Endothelial cell of umbilical vein (primary cell): ENCODE data around the gene IGF2R. TPM values are rescaled to one million over a fixed set of nuclear protein-coding genes. Genes with fewer than 3 reads are reported as not detected.

Experiments
- BruUV-seq: library from RNA; stranded (reverse); fragments of 400-500 nt; replicated peaks from 2 replicates; lab custom pipeline; 2021; lab: Mats Ljungman, UMichigan
- CTCF ChIA-PET: fragments of 300-600, 350-600 bp; sonication (Branson Sonifier 250); formaldehyde crosslinking; loops from one replicate; lab custom pipeline; 2021; ENCODE audit warnings: antibody characterized with exemption, inconsistent platforms; lab: Charles Lee
- POLR2A ChIA-PET: fragments of 300-600, 350-600 bp; sonication (Branson Sonifier 250); formaldehyde crosslinking; loops from one replicate; lab custom pipeline; 2021; ENCODE audit warnings: antibody characterized with exemption, inconsistent platforms; lab: Charles Lee
- DNase-seq: peaks from one replicate; pipeline ENCODE4 v3.0.0-alpha.2; 2011; ENCODE audit warnings: low read depth, low spot score
- FAIRE-seq: peaks from 2 replicates; lab custom pipeline; 2011; peaks lifted over from hg19 to GRCh38; lab: Jason Lieb, UNC
- H2AFZ ChIP-seq: 2 replicates; pipeline ENCODE4 v1.6.0; 2012; ENCODE audit warnings: low read depth, low read length, control low read depth, inconsistent platforms
- H3K27ac ChIP-seq: 2 replicates; pipeline ENCODE4 v1.5.1; 2011; ENCODE audit warnings: low read depth, mild to moderate bottlenecking, control low read depth, low read length, moderate library complexity; ENCODE audit not compliant: insufficient read depth
- H3K27me3 ChIP-seq, 2 experiments: 2 replicates each; pipeline versions ENCODE4 v1.6.0 to v1.6.1; 2011; ENCODE audit warnings: low read length in 2 of 2, mixed read lengths in 1 of 2; ENCODE audit not compliant: control insufficient read depth in 2 of 2, insufficient read depth in 2 of 2
- H3K36me3 ChIP-seq, 2 experiments: 2 replicates in 1 of 2; 3 replicates in 1 of 2; pipeline ENCODE4 v1.5.1; 2011; ENCODE audit warnings: low read length in 2 of 2, mild to moderate bottlenecking in 1 of 2, moderate library complexity in 1 of 2; ENCODE audit not compliant: control insufficient read depth in 2 of 2, insufficient read depth in 2 of 2; ENCODE audit errors: extremely low read depth in 1 of 2
- H3K4me1 ChIP-seq: 3 replicates; pipeline ENCODE4 v1.5.1; 2011; ENCODE audit warnings: mild to moderate bottlenecking, low read length; ENCODE audit not compliant: control insufficient read depth, insufficient read depth; ENCODE audit errors: extremely low read depth
- H3K4me2 ChIP-seq: 2 replicates; pipeline ENCODE4 v1.6.1; 2011; ENCODE audit warnings: low read length, control low read depth, mixed read lengths; ENCODE audit not compliant: insufficient read depth
- H3K4me3 ChIP-seq, 3 experiments: fragments of 200-600 bp in 1 of 3; sonication (generic), shearing (Covaris generic) in 1 of 3; replicated peaks in 1 of 3; 2 replicates each; pipeline ENCODE4 v1.5.1; 2011 to 2016; ENCODE audit warnings: control low read depth in 3 of 3, low read length in 3 of 3, mild to moderate bottlenecking in 2 of 3, inconsistent platforms in 1 of 3, low read depth in 1 of 3, moderate library complexity in 1 of 3; ENCODE audit not compliant: insufficient read depth in 1 of 3
- H3K79me2 ChIP-seq: 2 replicates; pipeline ENCODE4 v1.6.0; 2012; ENCODE audit warnings: low read length, inconsistent platforms; ENCODE audit not compliant: control insufficient read depth, insufficient read depth
- H3K9ac ChIP-seq: replicated peaks from 2 replicates; pipeline ENCODE3; 2011; ENCODE audit warnings: low read length, control low read depth; ENCODE audit not compliant: insufficient read depth; ENCODE audit errors: extremely low read depth
- H3K9me1 ChIP-seq: replicated peaks from 3 replicates; pipeline ENCODE4 v1.6.0; 2011; ENCODE audit warnings: mild to moderate bottlenecking, low read length; ENCODE audit not compliant: control insufficient read depth, insufficient read depth; ENCODE audit errors: extremely low read depth
- H3K9me3 ChIP-seq: replicated peaks from 2 replicates; pipeline ENCODE4 v1.5.1; 2012; ENCODE audit warnings: low read length, inconsistent platforms; ENCODE audit not compliant: control insufficient read depth, insufficient read depth
- H4K20me1 ChIP-seq: replicated peaks from 2 replicates; pipeline ENCODE3; 2011; ENCODE audit warnings: mild to moderate bottlenecking, low read length; ENCODE audit not compliant: control insufficient read depth, insufficient read depth; ENCODE audit errors: extremely low read depth
- CTCF ChIP-seq, 2 donors: IDR thresholded peaks; 1 replicate in 1 of 2; 2 replicates in 1 of 2; pipeline ENCODE4 v1.5.1; 2011; ENCODE audit warnings: low read length in 2 of 2, mild to moderate bottlenecking in 2 of 2, moderate library complexity in 2 of 2, control low read depth in 1 of 2, inconsistent platforms in 1 of 2, low read depth in 1 of 2; ENCODE audit not compliant: insufficient read depth in 1 of 2; ENCODE audit errors: extremely low read depth in 1 of 2
- EZH2 ChIP-seq: IDR thresholded peaks from 2 replicates; pipeline ENCODE4 v1.6.1; 2012; ENCODE audit warnings: borderline replicate concordance, low read depth, mild to moderate bottlenecking, moderate library complexity, low read length, inconsistent platforms; ENCODE audit not compliant: severe bottlenecking
- GATA2 ChIP-seq: IDR thresholded peaks from 2 replicates; pipeline ENCODE4 v1.7.0; 2011; ENCODE audit warnings: low read depth, mild to moderate bottlenecking, moderate library complexity, mixed read lengths, low read length; ENCODE audit not compliant: insufficient read length, insufficient read depth
- JUN ChIP-seq: IDR thresholded peaks from 2 replicates; pipeline ENCODE4 v1.6.1; 2011; ENCODE audit warnings: borderline replicate concordance, low read depth; ENCODE audit not compliant: insufficient read length, insufficient read depth
- dilution Hi-C: fragments of 300-500 bp; cut with MboI; formaldehyde crosslinking; loops from one replicate; pipeline ENCODE4 v1.15.0; 2019; ENCODE audit warnings: low sequenced_read_pairs; ENCODE audit not compliant: extremely low pct_ligation_motif_present
- intact Hi-C: fragments of 100-400 bp; cut with micrococcal nuclease; formaldehyde crosslinking; loops from one replicate; pipeline ENCODE4 v1.10.0; 2022
- polyA plus RNA-seq, 4 experiments: library from polyadenylated mRNA; depleted of rRNA in 3 of 4; stranded (reverse) in 3 of 4; unstranded in 1 of 4; fragments of >200 nt; gene quantifications; 2 replicates each; pipeline versions ENCODE4 v1.2.1 to v1.2.3, GENCODE V29; 2011 to 2012; ENCODE audit warnings: missing spikeins in 1 of 4
- total RNA-seq: library from RNA; stranded (reverse); gene quantifications from 2 replicates; pipeline ENCODE4 v1.2.3, GENCODE V29; 2021

IGF2R gene
- total and polyA plus RNA-seq, 2 donors (not counting 3 experiments of a cell fraction or from before 2014, with no cell fraction given) = 16.3 to 60.2 TPM

DNA sequence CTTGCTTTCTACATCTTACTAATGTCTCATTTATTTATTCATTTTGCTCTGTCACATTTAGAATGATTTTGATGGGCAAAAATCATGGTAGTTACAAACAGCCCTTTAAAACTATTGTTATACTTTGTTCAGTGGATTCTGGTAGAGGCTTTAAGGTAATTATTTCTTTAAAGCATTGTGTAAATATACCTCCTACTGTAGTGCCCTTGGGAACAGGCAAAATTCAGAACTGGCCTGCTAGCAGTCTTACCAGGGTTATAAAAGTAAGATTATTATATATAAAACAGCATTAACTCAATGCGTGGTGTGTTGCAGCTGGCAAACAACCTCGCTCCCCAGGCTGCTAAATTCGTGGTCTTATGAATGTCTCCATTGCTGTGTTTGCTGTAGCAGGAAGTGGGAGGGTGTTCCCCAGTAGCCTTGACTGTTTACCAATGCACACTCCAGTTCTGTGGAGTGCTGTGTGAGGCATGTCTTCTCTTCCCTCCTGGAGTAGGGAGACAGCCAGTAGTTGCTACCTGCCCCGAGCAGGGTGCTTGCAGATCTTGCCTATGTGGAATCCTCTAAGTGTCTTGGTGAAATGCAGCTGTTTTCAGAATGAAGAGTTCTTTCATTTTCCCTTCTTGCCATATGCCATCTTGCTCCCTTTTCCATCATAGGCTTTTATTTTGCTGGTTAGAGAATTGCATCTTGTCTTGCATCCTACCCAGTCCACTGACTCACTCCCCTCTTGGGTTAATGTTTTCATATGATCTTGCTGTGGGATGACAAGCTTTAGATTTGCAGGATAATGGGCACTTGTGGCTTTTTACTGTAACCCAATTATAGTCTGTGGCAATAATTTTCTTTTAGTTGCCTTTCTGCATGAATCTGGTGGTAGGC, 45.3 kb downstream of the IGF2R start:
- Histone ChIP-seq H3K79me2 (no peaks in the 10 kb centered on the region), H3K36me3 (peaks cover 0 to 3% of the 10 kb centered on the region in 2 experiments), H3K27me3 (no peaks in the 10 kb centered on the region), H3K4me2 (no peak overlapping the region), H3K27ac (no peak overlapping the region), H3K9me1 (no peaks in the 10 kb centered on the region), H2AFZ (no peak overlapping the region), H4K20me1 (no peaks in the 10 kb centered on the region), H3K4me1 (no peaks in the 10 kb centered on the region), H3K9me3 (no peaks in the 10 kb centered on the region), H3K9ac (no peak overlapping the region), H3K4me3 (no peak overlapping the region)
- no TSS peak for BruUV-seq
- TF ChIP-seq CTCF (IDR thresholded peaks at IDR 0.05; ENCODE audit: extremely low read depth in 1 of 2, insufficient read depth in 1 of 2, low read depth in 1 of 2, low read length in 2 of 2) = no peak
- no peak for TF ChIP-seq JUN
- no peak for TF ChIP-seq GATA2
- no peak for TF ChIP-seq EZH2
- ChIA-PET CTCF (no interaction called here), POLR2A (interaction anchor here (0.7 kb wide), 1 partner anchor 779 kb away, joined by 8 read pairs; no protein-coding TSS in a partner anchor)
- DNase-seq (no peak), FAIRE-seq (no peak)
- dilution Hi-C loops = no loop called here
- intact Hi-C loops = no loop called here
